DND-41 (cell line): ENCODE data around the gene ERC2.

ENCODE experiments used
- CTCF ChIP-seq: IDR thresholded peaks from 2 replicates; pipeline ENCODE4 v1.5.1; 2012; ENCODE audit warnings: borderline replicate concordance, low read length, moderate library complexity, mild to moderate bottlenecking; ENCODE audit not compliant: poor library complexity, severe bottlenecking; ENCODE audit errors: extremely low read depth
- EZH2 ChIP-seq: IDR thresholded peaks from 3 replicates; pipeline ENCODE4 v1.6.1; 2012; ENCODE audit warnings: borderline replicate concordance, low read depth, mild to moderate bottlenecking, moderate library complexity, low read length, inconsistent platforms; ENCODE audit not compliant: severe bottlenecking

- no peak for TF ChIP-seq CTCF
- TF ChIP-seq EZH2, result no peak
Measured at GRCh38 chr3:56260262-56260661, 208.0 kb downstream of the ERC2 start.
